ENCODE data around the gene COL19A1. TPM values are rescaled to one million over a fixed set of nuclear protein-coding genes. Genes with fewer than 3 reads are reported as not detected.

Gene COL19A1
- total RNA-seq, 1 donor = 1.3 TPM

DNA sequence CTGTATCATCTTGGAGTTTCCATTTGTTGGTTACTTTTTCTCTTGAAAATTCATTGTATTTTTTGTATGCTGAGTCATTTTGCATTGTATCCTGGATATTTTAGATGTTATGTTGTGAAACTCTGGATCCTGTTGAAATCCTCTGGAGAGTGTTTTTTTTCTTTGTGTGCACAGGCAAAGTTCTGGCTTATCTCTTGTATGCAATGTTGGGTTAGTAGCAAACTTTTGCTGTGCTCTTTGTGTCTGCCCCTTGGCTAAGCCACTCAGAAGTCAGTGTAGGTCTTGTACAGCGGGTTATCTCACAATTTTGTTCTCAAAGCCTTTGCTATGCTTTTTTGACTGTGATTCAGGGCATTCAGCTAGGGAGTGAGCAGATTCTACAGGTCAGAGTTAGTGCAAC, 40.5 kb upstream of the COL19A1 start:
- peak; percentile 52 for DNase-seq (ENCODE audit: low read depth)
- TF ChIP-seq, protein P1, sequence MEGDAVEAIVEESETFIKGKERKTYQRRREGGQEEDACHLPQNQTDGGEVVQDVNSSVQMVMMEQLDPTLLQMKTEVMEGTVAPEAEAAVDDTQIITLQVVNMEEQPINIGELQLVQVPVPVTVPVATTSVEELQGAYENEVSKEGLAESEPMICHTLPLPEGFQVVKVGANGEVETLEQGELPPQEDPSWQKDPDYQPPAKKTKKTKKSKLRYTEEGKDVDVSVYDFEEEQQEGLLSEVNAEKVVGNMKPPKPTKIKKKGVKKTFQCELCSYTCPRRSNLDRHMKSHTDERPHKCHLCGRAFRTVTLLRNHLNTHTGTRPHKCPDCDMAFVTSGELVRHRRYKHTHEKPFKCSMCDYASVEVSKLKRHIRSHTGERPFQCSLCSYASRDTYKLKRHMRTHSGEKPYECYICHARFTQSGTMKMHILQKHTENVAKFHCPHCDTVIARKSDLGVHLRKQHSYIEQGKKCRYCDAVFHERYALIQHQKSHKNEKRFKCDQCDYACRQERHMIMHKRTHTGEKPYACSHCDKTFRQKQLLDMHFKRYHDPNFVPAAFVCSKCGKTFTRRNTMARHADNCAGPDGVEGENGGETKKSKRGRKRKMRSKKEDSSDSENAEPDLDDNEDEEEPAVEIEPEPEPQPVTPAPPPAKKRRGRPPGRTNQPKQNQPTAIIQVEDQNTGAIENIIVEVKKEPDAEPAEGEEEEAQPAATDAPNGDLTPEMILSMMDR (IDR thresholded peaks at IDR 0.05; ENCODE audit: insufficient read depth, low read depth, low read length) = no peak

DNA sequence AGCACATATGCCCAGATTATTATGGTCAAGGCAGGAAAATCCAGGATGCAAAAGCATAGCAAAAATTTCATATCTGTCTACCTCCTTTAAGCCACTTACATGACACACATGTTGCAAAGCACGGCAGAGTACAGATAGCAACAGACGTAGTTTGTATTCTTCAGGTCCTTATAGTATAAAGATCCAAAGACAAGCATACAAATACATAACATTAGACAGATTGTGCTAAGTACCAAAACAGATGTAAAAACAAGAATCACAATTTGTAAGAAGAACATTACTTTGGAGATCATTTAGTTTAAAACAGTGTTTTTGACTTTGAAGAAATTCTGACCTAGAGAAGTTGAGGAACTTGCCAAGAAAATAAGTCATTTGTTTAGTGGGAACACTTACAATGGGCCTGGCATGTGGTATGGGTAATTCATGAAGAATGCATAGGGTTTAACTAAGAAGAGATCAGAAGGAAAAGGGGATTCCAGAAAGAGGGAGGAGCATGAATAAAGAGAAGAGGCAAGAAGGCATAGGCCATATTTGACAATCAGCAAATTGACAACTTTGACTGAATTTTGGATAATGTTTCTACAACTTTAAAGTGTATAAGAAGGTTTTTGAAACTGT, 39.0 kb upstream of the COL19A1 start:
- TF ChIP-seq, protein P1 (IDR thresholded peaks at IDR 0.05; ENCODE audit: insufficient read depth, low read depth, low read length) = no peak
- peak; percentile 5 for DNase-seq (ENCODE audit: low read depth)
- no peak overlapping the region for H3K4me3 ChIP-seq (ENCODE audit: low read depth, low read length)

More for the DNA sequence above, 40.5 kb upstream of the COL19A1 start:
- H3K4me3 ChIP-seq (ENCODE audit: low read depth, low read length) = no peak overlapping the region

DNA sequence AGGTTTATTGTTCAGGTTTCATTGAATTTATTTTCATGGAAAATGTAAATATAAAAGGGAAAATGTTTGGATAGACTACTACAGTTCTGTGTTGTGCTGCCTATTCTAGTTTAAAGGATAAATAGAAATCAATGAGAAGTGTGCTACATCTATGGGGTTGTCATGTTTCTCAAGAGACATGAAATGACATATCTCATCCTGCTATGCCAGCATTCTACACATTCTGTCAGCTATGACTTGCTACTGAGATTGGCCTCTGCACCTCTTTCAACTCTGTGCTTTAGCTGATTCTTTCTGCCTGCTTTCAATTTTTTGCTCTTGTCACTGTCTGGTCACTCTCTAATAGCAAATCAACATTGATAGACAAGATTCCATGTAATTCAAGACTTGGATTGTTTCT, 33.8 kb upstream of the COL19A1 start:
- no peak for DNase-seq (ENCODE audit: low read depth)
- TF ChIP-seq, protein P1 (IDR thresholded peaks at IDR 0.05; ENCODE audit: insufficient read depth, low read depth, low read length) = no peak
- no peak overlapping the region for H3K4me3 ChIP-seq (ENCODE audit: low read depth, low read length)

DNA sequence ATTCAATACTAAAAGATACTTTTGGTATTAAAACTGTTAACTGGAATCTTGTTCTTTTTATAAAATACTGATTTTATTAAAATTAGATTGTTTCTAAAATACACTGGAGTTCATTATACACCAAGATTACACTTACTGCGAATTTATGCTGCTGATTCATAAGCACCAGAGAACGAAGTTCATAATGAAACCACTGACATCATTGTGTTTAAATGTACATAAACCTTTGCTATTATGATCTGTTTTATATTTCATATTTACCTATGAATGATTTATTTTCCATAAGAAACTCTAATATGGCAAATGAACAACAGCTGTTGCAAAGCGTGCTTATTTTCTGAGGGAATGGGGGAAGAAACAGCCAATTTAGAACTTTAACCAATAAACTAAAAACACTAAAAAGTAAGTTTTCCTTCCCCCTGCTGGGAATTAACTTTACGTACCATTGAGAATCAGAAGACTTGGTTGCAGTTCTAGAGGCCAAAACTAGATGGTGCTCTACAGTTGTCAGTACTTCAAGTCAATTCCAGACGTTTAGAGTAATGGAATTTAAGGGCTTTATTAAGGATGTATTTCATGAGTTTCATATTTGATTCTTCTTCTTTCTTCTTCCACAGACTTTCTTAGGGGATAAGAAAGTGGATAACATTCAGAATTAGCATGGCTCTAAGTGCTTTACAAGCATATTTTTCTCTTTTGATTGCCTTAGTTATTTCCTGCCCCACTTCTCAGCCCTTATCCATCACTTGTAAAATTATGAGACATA, 30.8 kb upstream of the COL19A1 start:
- DNase-seq (ENCODE audit: low read depth) = peak; percentile 75
- TF ChIP-seq, protein P1 (IDR thresholded peaks at IDR 0.05; ENCODE audit: insufficient read depth, low read depth, low read length) = peak; percentile 85
- no peak overlapping the region for H3K4me3 ChIP-seq (ENCODE audit: low read depth, low read length)

DNA sequence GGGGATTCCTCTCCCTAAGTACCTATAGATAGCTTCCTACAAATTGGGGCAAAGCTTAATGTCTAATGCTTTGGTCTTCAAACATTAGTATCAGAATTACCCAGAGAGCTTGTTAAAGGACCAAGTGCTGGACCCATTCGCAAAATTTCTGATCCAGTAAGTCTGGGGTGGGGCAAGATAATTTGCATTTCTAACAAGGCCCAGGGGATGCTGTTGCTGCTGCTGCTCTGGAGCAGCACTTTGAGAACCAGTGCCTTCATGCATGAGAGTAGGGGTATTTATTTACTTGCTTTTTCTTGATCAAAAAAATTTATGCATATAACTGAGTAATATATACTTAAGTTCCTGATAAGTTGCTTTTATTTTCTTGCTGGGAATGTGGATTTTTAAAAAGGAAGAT, 24.5 kb upstream of the COL19A1 start:
- DNase-seq (ENCODE audit: low read depth) = no peak
- TF ChIP-seq, protein P1 (IDR thresholded peaks at IDR 0.05; ENCODE audit: insufficient read depth, low read depth, low read length) = no peak

DNA sequence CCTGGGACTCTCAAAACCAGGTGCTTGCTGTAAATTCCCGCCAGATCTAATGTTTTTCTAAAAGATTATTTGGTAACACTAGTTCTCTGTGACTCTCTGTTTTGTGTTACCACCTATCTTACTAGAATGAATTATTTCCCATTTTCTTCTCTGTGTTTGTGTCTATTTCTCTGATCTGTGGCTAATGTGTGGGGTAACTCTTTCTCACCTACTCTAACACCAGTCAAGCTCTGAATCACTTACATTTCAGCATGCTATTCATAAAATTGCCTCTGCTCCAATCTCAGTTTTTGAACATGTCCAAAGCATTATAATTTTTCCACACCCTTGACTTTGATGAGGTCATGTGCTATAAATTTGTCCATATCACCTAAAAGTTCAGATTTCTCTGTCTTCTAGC, 23.2 kb upstream of the COL19A1 start:
- DNase-seq (ENCODE audit: low read depth) = no peak
- TF ChIP-seq, protein P1 (IDR thresholded peaks at IDR 0.05; ENCODE audit: insufficient read depth, low read depth, low read length) = no peak
- H3K4me3 ChIP-seq (ENCODE audit: low read depth, low read length) = no peak overlapping the region

More for the DNA sequence above, 24.5 kb upstream of the COL19A1 start:
- no peak overlapping the region for H3K4me3 ChIP-seq (ENCODE audit: low read depth, low read length)

Data from fibroblast of villous mesenchyme (primary cell).